ENCODE results near the gene ARHGDIA. TPM values are rescaled to one million over a fixed set of nuclear protein-coding genes. Genes with fewer than 3 reads are reported as not detected.

The ARHGDIA gene
- total RNA-seq, 2 experiments from 2014 or later, result 706 to 715 TPM

DNA sequence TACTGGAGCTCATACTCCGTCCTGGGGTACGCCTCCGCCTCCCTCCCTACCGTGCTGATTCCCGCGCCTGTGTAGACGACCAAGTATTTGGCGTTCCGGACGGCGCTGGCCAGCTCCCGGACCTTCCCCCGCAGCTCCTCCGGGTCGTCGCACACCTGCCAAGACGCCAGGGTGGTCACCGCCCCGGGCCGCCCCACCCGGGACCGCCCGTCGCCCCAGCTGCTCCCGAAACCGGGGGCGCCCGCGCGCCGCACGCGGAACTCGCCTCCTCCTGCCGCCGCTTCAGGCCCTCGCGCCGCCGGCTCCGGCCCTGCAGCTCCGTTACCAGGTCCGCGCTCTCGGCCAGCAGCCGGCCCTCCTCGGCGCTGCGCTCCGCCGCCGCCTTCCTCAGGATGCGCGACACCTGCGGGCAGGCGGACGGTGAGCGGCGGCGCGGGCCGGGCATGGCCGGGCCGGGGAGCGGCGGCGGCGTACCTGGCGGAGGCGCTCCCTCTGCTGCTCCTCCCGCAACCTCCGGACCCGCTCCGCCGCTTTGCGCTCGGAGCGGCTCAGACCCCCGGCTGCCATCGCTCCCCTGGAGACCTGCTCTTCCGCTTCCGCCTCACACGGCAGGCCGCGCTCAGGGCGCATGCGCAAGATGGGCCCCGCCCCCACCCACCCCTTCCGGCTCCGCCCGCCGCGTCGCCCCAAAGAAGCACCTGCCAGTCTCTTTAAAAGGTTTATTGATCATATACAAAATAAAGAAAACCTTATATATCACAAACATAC lies 46.6 kb upstream of the ARHGDIA start, which contains the start of gene SIRT7:
TSS of gene SIRT7 (minus strand) at position 612 of the 768 bp plus-strand sequence. CDS start at position 567, 45 bp downstream.
- Histone ChIP-seq H3K4me1 (ENCODE audit: insufficient read depth, low read length) (peaks cover 40% of the 10 kb centered on the region), H3K4me3 (ENCODE audit: low read length) (peak within 1 kb of the TSS; percentile 71), H3K9me3 (ENCODE audit: control insufficient read depth in 1 of 2, insufficient read depth in 1 of 2, low read length in 2 of 2) (no peaks in the 10 kb centered on the region), H3K27me3 (ENCODE audit: control insufficient read depth in 1 of 2, insufficient read depth in 2 of 2, low read length in 2 of 2) (no peaks in the 10 kb centered on the region), H3K27ac (ENCODE audit: low read depth in 1 of 2, low read length in 2 of 2) (peak within 1 kb of the TSS in 1 of 2 donors; percentile 23), H3K36me3 (ENCODE audit: insufficient read depth, low read length) (peaks cover 39% of the 10 kb centered on the region)
- ATAC-seq (ENCODE audit: poor library complexity) (peak; percentile 90), DNase-seq (peak; percentile 67 to 95 (median 83))
- Mint-ChIP-seq H3K27me3 (no peaks in the 10 kb centered on the region), H3K9me3 (no peaks in the 10 kb centered on the region), H3K27ac (peak within 1 kb of the TSS; percentile 85), H3K4me3 (peak within 1 kb of the TSS; percentile 97), H3K36me3 (ENCODE audit: low read depth) (peaks cover 46% of the 10 kb centered on the region), H3K4me1 (ENCODE audit: low read depth) (peaks cover 26% of the 10 kb centered on the region)
- CTCF ChIA-PET, result no interaction called here
- TF ChIP-seq, protein P1, sequence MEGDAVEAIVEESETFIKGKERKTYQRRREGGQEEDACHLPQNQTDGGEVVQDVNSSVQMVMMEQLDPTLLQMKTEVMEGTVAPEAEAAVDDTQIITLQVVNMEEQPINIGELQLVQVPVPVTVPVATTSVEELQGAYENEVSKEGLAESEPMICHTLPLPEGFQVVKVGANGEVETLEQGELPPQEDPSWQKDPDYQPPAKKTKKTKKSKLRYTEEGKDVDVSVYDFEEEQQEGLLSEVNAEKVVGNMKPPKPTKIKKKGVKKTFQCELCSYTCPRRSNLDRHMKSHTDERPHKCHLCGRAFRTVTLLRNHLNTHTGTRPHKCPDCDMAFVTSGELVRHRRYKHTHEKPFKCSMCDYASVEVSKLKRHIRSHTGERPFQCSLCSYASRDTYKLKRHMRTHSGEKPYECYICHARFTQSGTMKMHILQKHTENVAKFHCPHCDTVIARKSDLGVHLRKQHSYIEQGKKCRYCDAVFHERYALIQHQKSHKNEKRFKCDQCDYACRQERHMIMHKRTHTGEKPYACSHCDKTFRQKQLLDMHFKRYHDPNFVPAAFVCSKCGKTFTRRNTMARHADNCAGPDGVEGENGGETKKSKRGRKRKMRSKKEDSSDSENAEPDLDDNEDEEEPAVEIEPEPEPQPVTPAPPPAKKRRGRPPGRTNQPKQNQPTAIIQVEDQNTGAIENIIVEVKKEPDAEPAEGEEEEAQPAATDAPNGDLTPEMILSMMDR (IDR thresholded peaks at IDR 0.05), result no peak
- intact Hi-C loops (cut with DNase I, micrococcal nuclease), result loop anchor here (1.0 to 5.0 kb wide), 2 partner anchors 56 to 85 kb away; partner anchors contain the start of gene MCRIP1 (in 1 of the 2)
- POLR2A ChIA-PET, result interaction anchor here (0.6 to 3.0 kb wide), 6 partner anchors 9 to 120 kb away, joined by 3 to 26 read pairs (median 4); partner anchors contain the start of genes DCXR, MAFG and P4HB

DNA sequence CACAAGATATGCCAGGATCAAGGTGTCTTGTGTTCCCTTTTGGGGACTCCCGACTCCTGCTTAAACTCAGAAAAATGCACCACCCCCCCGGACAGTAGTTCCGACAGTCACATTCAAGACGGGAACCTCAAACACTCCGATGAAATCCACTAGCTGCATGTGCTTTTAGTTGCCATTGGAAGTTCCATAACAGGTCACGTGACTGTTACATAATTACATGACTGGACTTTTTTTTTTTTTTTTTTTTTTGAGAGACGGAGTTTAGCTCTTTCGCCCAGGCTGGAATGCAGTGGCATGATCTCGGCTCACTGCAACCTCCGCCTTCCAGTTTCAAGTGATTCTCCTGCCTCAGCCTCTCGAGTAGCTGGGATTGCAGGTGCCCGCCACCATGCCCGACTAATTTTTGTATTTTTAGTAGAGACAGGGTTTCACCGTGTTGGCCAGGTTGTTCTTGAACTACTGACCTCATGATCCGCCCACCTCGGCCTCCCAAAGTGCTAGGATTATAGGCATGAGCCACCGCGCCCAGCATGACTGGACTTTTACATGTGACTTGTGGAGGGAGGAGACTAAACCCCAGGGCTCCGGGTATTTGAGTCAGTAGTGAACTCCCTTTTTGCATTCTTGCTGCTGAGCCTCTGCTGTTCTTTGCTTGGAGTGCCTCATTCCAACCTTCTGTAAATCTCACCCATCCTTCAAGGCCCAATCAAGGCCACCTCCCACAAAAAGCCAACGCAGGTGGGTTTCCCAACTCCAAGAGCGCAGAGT lies 45.3 kb upstream of the ARHGDIA start:
- H3K9me3 Mint-ChIP-seq, result no peaks in the 10 kb centered on the region
- peak overlapping the region; percentile 71 for H3K4me3 ChIP-seq (ENCODE audit: low read length)
- no peaks in the 10 kb centered on the region for H3K27me3 Mint-ChIP-seq
- TF ChIP-seq, protein P1 (IDR thresholded peaks at IDR 0.05), result no peak
- DNase-seq (peak in 1 of 14 experiments; percentile 42), ATAC-seq (ENCODE audit: poor library complexity) (no peak)
- H3K36me3 ChIP-seq (ENCODE audit: insufficient read depth, low read length), result peaks cover 46% of the 10 kb centered on the region
- no peaks in the 10 kb centered on the region for H3K9me3 ChIP-seq (ENCODE audit: control insufficient read depth in 1 of 2, insufficient read depth in 1 of 2, low read length in 2 of 2)
- peak overlapping the region; percentile 69 for H3K27ac Mint-ChIP-seq
- peak overlapping the region; percentile 87 for H3K4me3 Mint-ChIP-seq
- no peak overlapping the region for H3K27ac ChIP-seq (ENCODE audit: low read depth in 1 of 2, low read length in 2 of 2)
- ChIA-PET POLR2A (interaction anchor here (1.0 to 3.0 kb wide), 5 partner anchors 11 to 121 kb away, joined by 3 to 26 read pairs (median 5); partner anchors contain the start of genes DCXR, MAFG and P4HB), CTCF (no interaction called here)
- H3K4me1 Mint-ChIP-seq (ENCODE audit: low read depth), result peaks cover 26% of the 10 kb centered on the region
- no peaks in the 10 kb centered on the region for H3K27me3 ChIP-seq (ENCODE audit: control insufficient read depth in 1 of 2, insufficient read depth in 2 of 2, low read length in 2 of 2)
- H3K4me1 ChIP-seq (ENCODE audit: insufficient read depth, low read length), result peaks cover 42% of the 10 kb centered on the region
- H3K36me3 Mint-ChIP-seq (ENCODE audit: low read depth), result peaks cover 55% of the 10 kb centered on the region
- intact Hi-C loops (cut with DNase I, micrococcal nuclease), result loop anchor here in 1 of 2 experiments (5.0 kb wide), 1 partner anchor 84 kb away; the partner anchor contains the start of gene MCRIP1

DNA sequence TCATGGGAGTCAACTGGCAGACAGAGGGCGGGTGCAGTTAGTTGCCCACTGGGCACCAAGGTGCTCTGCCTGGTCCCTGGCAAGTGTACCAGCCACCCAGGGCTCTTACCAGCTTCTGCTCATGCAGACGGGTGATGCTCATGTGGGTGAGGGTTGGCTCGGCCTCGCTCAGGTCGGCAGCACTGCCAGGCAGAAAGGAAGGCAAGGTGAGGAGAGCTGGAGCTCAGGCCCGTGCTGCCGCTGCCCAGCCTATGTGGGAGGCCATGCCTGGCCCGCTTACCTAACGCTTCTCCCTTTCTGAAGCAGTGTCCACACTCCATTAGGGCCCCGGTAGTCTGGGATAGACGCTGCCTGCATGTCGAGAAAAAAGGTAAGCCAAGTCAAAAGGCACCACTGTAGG lies 44.2 kb upstream of the ARHGDIA start:
- intact Hi-C loops (cut with DNase I, micrococcal nuclease), result loop anchor here in 1 of 2 experiments (5.0 kb wide), 1 partner anchor 83 kb away; the partner anchor contains the start of gene MCRIP1
- ATAC-seq (ENCODE audit: poor library complexity) (no peak), DNase-seq (no peak)
- ChIA-PET CTCF (no interaction called here), POLR2A (interaction anchor here (3.0 kb wide), 1 partner anchor 12 kb away, joined by 26 read pairs; the partner anchor contains the start of gene MAFG)
- peaks cover 30% of the 10 kb centered on the region for H3K4me1 Mint-ChIP-seq (ENCODE audit: low read depth)
- no peaks in the 10 kb centered on the region for H3K27me3 Mint-ChIP-seq
- H3K27ac Mint-ChIP-seq, result no peak overlapping the region
- TF ChIP-seq, protein P1 (IDR thresholded peaks at IDR 0.05), result no peak
- peaks cover 47% of the 10 kb centered on the region for H3K4me1 ChIP-seq (ENCODE audit: insufficient read depth, low read length)
- no peaks in the 10 kb centered on the region for H3K9me3 ChIP-seq (ENCODE audit: control insufficient read depth in 1 of 2, insufficient read depth in 1 of 2, low read length in 2 of 2)
- no peak overlapping the region for H3K4me3 ChIP-seq (ENCODE audit: low read length)
- peaks cover 52% of the 10 kb centered on the region for H3K36me3 Mint-ChIP-seq (ENCODE audit: low read depth)
- H3K27ac ChIP-seq (ENCODE audit: low read depth in 1 of 2, low read length in 2 of 2), result no peak overlapping the region
- H3K36me3 ChIP-seq (ENCODE audit: insufficient read depth, low read length), result peaks cover 46% of the 10 kb centered on the region
- H3K27me3 ChIP-seq (ENCODE audit: control insufficient read depth in 1 of 2, insufficient read depth in 2 of 2, low read length in 2 of 2), result no peaks in the 10 kb centered on the region
- no peaks in the 10 kb centered on the region for H3K9me3 Mint-ChIP-seq
- peak overlapping the region; percentile 87 for H3K4me3 Mint-ChIP-seq

All from CD4-positive, alpha-beta T cell (primary cell).